ENCODE measurements around the gene SLC15A3. TPM values are rescaled to one million over a fixed set of nuclear protein-coding genes. Genes with fewer than 3 reads are reported as not detected.

Gene SLC15A3
- total RNA-seq, 1 experiment from 2014 or later: 6.8 TPM

DNA sequence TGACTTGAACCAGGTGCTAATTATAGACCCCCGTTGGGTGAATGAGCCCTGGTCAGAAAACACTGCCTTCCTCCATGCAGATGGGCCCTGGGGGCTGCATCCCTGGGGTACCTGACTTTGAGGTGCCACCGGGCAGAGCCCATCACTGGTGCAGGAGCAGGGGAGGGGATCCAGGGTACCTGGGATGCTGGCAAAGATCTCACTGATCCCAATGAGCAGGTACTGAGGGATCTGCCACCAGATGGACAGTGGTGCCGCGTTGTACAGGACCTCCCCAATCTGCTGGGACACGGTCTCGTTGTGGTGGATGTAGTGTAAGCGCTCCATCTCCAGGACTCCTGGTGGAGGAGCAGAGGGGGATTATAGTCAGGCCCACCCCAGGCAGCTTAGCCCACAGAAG is 12.7 kb downstream of the SLC15A3 start:
- H3K4me3 Mint-ChIP-seq (ENCODE audit: low read depth, unreplicated experiment): no peak overlapping the region
- no TSS peak for BruUV-seq (replicated peaks)
- no peak overlapping the region for H3K27ac Mint-ChIP-seq (ENCODE audit: unreplicated experiment)
- no peak for TF ChIP-seq CTCF (IDR thresholded peaks at IDR 0.05; ENCODE audit: unreplicated experiment)
- CTCF ChIA-PET: no interaction called here
- DNase-seq: no peak
- H3K27me3 Mint-ChIP-seq (ENCODE audit: unreplicated experiment): no peaks in the 10 kb centered on the region
- H3K4me1 Mint-ChIP-seq (ENCODE audit: low read depth, unreplicated experiment): peaks cover 12% of the 10 kb centered on the region
- intact Hi-C loops (cut with micrococcal nuclease; ENCODE audit: unreplicated experiment): no loop called here
- H3K36me3 Mint-ChIP-seq (ENCODE audit: insufficient read depth, unreplicated experiment): peaks cover 13% of the 10 kb centered on the region
- H3K9me3 Mint-ChIP-seq (ENCODE audit: low read depth, unreplicated experiment): no peaks in the 10 kb centered on the region

- intact Hi-C loops (cut with micrococcal nuclease; ENCODE audit: unreplicated experiment): no loop called here
- Mint-ChIP-seq H3K27me3 (ENCODE audit: unreplicated experiment) (no peaks in the 10 kb centered on the region), H3K36me3 (ENCODE audit: insufficient read depth, unreplicated experiment) (peaks cover 17% of the 10 kb centered on the region), H3K27ac (ENCODE audit: unreplicated experiment) (no peak overlapping the region), H3K4me1 (ENCODE audit: low read depth, unreplicated experiment) (peaks cover 12% of the 10 kb centered on the region), H3K4me3 (ENCODE audit: low read depth, unreplicated experiment) (no peak overlapping the region), H3K9me3 (ENCODE audit: low read depth, unreplicated experiment) (no peaks in the 10 kb centered on the region)
- CTCF ChIA-PET: no interaction called here
- TF ChIP-seq CTCF (IDR thresholded peaks at IDR 0.05; ENCODE audit: unreplicated experiment): no peak
- BruUV-seq (replicated peaks): no TSS peak
- no peak for DNase-seq
Observed at GRCh38 chr11:60938500-60938899, 13.5 kb downstream of the SLC15A3 start.

DNA sequence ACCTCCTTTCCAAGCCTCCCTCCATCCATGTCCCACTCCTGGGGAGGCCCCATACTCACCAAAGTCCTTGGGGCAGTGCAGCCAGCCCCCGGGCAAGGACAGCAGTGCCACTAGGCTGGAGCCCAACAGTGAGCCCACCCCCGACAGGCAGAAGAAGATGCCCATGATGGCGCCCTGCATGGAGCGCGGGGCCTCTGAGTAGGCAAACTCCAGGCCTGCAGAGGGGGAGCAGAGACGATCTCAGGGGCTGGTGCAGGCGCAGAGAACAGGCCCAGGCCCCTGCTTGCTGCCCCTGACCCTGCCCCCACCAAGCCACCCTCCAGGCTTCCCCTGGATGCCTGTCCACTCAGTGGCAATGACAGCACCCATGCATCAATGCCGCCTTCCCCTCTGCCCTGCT is 14.2 kb downstream of the SLC15A3 start:
- TF ChIP-seq CTCF (IDR thresholded peaks at IDR 0.05; ENCODE audit: unreplicated experiment): no peak
- no peak overlapping the region for H3K27ac Mint-ChIP-seq (ENCODE audit: unreplicated experiment)
- BruUV-seq (replicated peaks): no TSS peak
- H3K36me3 Mint-ChIP-seq (ENCODE audit: insufficient read depth, unreplicated experiment): peaks cover 17% of the 10 kb centered on the region
- CTCF ChIA-PET: no interaction called here
- H3K27me3 Mint-ChIP-seq (ENCODE audit: unreplicated experiment): no peaks in the 10 kb centered on the region
- no peak for DNase-seq
- intact Hi-C loops (cut with micrococcal nuclease; ENCODE audit: unreplicated experiment): no loop called here
- H3K9me3 Mint-ChIP-seq (ENCODE audit: low read depth, unreplicated experiment): no peaks in the 10 kb centered on the region
- H3K4me3 Mint-ChIP-seq (ENCODE audit: low read depth, unreplicated experiment): no peak overlapping the region
- peaks cover 5% of the 10 kb centered on the region for H3K4me1 Mint-ChIP-seq (ENCODE audit: low read depth, unreplicated experiment)

DNA sequence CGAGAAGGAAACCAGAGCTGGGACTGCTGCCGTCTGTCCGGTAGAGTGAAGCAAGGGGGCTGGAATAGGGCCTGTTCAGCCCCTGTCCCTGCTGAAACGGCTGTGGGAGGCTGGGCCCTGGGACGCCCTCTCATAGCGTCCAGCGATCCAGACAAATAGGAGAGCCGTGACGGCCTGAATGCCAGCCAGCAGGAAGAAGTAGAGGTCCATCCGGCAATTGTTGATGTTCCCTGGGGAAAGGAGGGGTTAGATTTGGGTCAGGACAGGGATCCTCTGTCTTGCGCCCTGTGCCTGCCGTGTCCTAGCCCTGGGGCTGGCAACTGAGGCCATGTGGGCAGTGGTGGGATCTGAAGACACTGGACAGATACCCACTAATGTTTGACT is 14.8 kb downstream of the SLC15A3 start:
- intact Hi-C loops (cut with micrococcal nuclease; ENCODE audit: unreplicated experiment): no loop called here
- H3K27ac Mint-ChIP-seq (ENCODE audit: unreplicated experiment): no peak overlapping the region
- DNase-seq: no peak
- peaks cover 17% of the 10 kb centered on the region for H3K36me3 Mint-ChIP-seq (ENCODE audit: insufficient read depth, unreplicated experiment)
- CTCF ChIA-PET: no interaction called here
- H3K4me1 Mint-ChIP-seq (ENCODE audit: low read depth, unreplicated experiment): no peaks in the 10 kb centered on the region
- H3K9me3 Mint-ChIP-seq (ENCODE audit: low read depth, unreplicated experiment): no peaks in the 10 kb centered on the region
- no peaks in the 10 kb centered on the region for H3K27me3 Mint-ChIP-seq (ENCODE audit: unreplicated experiment)
- no TSS peak for BruUV-seq (replicated peaks)
- no peak overlapping the region for H3K4me3 Mint-ChIP-seq (ENCODE audit: low read depth, unreplicated experiment)
- no peak for TF ChIP-seq CTCF (IDR thresholded peaks at IDR 0.05; ENCODE audit: unreplicated experiment)

Data from Calu3 (cell line).